ENCODE measurements around the gene PROSER3. TPM values are rescaled to one million over a fixed set of nuclear protein-coding genes. Genes with fewer than 3 reads are reported as not detected.

Gene PROSER3
- total and polyA plus RNA-seq, 2 of the 13 experiments (the other 11 are each of a cell fraction or from before 2014, with no cell fraction given), result 5.1 to 5.7 TPM

GRCh38 chr19:35812220-35813042 lies 54.5 kb downstream of the PROSER3 start, which contains the start of gene PRODH2 (continued):
- TF ChIP-seq, protein P1, sequence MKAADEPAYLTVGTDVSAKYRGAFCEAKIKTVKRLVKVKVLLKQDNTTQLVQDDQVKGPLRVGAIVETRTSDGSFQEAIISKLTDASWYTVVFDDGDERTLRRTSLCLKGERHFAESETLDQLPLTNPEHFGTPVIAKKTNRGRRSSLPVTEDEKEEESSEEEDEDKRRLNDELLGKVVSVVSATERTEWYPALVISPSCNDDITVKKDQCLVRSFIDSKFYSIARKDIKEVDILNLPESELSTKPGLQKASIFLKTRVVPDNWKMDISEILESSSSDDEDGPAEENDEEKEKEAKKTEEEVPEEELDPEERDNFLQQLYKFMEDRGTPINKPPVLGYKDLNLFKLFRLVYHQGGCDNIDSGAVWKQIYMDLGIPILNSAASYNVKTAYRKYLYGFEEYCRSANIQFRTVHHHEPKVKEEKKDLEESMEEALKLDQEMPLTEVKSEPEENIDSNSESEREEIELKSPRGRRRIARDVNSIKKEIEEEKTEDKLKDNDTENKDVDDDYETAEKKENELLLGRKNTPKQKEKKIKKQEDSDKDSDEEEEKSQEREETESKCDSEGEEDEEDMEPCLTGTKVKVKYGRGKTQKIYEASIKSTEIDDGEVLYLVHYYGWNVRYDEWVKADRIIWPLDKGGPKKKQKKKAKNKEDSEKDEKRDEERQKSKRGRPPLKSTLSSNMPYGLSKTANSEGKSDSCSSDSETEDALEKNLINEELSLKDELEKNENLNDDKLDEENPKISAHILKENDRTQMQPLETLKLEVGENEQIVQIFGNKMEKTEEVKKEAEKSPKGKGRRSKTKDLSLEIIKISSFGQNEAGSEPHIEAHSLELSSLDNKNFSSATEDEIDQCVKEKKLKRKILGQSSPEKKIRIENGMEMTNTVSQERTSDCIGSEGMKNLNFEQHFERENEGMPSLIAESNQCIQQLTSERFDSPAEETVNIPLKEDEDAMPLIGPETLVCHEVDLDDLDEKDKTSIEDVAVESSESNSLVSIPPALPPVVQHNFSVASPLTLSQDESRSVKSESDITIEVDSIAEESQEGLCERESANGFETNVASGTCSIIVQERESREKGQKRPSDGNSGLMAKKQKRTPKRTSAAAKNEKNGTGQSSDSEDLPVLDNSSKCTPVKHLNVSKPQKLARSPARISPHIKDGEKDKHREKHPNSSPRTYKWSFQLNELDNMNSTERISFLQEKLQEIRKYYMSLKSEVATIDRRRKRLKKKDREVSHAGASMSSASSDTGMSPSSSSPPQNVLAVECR (CRISPR knock-in tag; IDR thresholded peaks at IDR 0.05; ENCODE audit: borderline replicate concordance), result peak; percentile 75
- TF ChIP-seq TGIF2 (CRISPR knock-in tag; IDR thresholded peaks at IDR 0.05) (peak; percentile 44), RERE (CRISPR knock-in tag; IDR thresholded peaks at IDR 0.05; ENCODE audit: low read depth) (0 out of 2 replicates have a peak, but pooled peaks have one; percentile 14), ZSCAN9 (CRISPR knock-in tag; IDR thresholded peaks at IDR 0.05; ENCODE audit: borderline replicate concordance) (peak; percentile 45; the same call in 1 of the 2 replicates), TCF12 (IDR thresholded peaks at IDR 0.05) (no peak), TCF12 (CRISPR knock-in tag; IDR thresholded peaks at IDR 0.05) (0 out of 2 replicates have a peak, but pooled peaks have one; percentile 16), ZNF143 (CRISPR knock-in tag; IDR thresholded peaks at IDR 0.05) (peak; percentile 5; the same call in 1 of the 2 replicates), ZMYM4 (CRISPR knock-in tag; IDR thresholded peaks at IDR 0.05) (peak; percentile 24; the same call in 1 of the 2 replicates), KMT2B (CRISPR knock-in tag; IDR thresholded peaks at IDR 0.05) (peak; percentile 16; the same call in 1 of the 2 replicates), MAZ (IDR thresholded peaks at IDR 0.05; ENCODE audit: borderline replicate concordance, low read depth, low read length) (no peak), MAZ (CRISPR knock-in tag; IDR thresholded peaks at IDR 0.05; ENCODE audit: low read depth) (no peak), HIVEP1 (CRISPR knock-in tag; IDR thresholded peaks at IDR 0.05) (peak; percentile 10; the same call in 1 of the 2 replicates)
- TF ChIP-seq, protein P2, sequence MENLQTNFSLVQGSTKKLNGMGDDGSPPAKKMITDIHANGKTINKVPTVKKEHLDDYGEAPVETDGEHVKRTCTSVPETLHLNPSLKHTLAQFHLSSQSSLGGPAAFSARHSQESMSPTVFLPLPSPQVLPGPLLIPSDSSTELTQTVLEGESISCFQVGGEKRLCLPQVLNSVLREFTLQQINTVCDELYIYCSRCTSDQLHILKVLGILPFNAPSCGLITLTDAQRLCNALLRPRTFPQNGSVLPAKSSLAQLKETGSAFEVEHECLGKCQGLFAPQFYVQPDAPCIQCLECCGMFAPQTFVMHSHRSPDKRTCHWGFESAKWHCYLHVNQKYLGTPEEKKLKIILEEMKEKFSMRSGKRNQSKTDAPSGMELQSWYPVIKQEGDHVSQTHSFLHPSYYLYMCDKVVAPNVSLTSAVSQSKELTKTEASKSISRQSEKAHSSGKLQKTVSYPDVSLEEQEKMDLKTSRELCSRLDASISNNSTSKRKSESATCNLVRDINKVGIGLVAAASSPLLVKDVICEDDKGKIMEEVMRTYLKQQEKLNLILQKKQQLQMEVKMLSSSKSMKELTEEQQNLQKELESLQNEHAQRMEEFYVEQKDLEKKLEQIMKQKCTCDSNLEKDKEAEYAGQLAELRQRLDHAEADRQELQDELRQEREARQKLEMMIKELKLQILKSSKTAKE (CRISPR knock-in tag; IDR thresholded peaks at IDR 0.05; ENCODE audit: borderline replicate concordance), result no peak
- TF ChIP-seq, protein P3, sequence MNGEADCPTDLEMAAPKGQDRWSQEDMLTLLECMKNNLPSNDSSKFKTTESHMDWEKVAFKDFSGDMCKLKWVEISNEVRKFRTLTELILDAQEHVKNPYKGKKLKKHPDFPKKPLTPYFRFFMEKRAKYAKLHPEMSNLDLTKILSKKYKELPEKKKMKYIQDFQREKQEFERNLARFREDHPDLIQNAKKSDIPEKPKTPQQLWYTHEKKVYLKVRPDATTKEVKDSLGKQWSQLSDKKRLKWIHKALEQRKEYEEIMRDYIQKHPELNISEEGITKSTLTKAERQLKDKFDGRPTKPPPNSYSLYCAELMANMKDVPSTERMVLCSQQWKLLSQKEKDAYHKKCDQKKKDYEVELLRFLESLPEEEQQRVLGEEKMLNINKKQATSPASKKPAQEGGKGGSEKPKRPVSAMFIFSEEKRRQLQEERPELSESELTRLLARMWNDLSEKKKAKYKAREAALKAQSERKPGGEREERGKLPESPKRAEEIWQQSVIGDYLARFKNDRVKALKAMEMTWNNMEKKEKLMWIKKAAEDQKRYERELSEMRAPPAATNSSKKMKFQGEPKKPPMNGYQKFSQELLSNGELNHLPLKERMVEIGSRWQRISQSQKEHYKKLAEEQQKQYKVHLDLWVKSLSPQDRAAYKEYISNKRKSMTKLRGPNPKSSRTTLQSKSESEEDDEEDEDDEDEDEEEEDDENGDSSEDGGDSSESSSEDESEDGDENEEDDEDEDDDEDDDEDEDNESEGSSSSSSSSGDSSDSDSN (CRISPR knock-in tag; IDR thresholded peaks at IDR 0.05), result peak; percentile 77

Measured in HepG2 (cell line).